Fibroblast of skin of back (primary cell): ENCODE data around the gene CHID1.

Experiments
- DNase-seq: peaks from one replicate; pipeline ENCODE4 v3.0.0-alpha.2; 2013

The CHID1 gene

GRCh38 chr11:908273-908672 is 2.3 kb downstream of the CHID1 start:
- no peak for DNase-seq

- DNase-seq: no peak
Measured at GRCh38 chr11:907668-908067, 2.9 kb downstream of the CHID1 start.

- no peak for DNase-seq
Measured at GRCh38 chr11:905952-906351, 4.7 kb downstream of the CHID1 start.

- no peak for DNase-seq
Measured at GRCh38 chr11:904380-904779, 6.2 kb downstream of the CHID1 start.

GRCh38 chr11:901452-902061 is 9.1 kb downstream of the CHID1 start:
- DNase-seq: no peak

GRCh38 chr11:900545-900944 is 10.1 kb downstream of the CHID1 start:
- no peak for DNase-seq

- no peak for DNase-seq
Measured at GRCh38 chr11:899724-900123, 10.9 kb downstream of the CHID1 start.

GRCh38 chr11:898540-899190 is 11.9 kb downstream of the CHID1 start:
- no peak for DNase-seq

- DNase-seq: peak; percentile 27
Measured at GRCh38 chr11:898143-898511, 12.5 kb downstream of the CHID1 start.

- no peak for DNase-seq
Measured at GRCh38 chr11:897253-898142, 13.1 kb downstream of the CHID1 start.

GRCh38 chr11:895331-896110 is 15.1 kb downstream of the CHID1 start:
- DNase-seq: no peak

GRCh38 chr11:894575-895201 is 15.9 kb downstream of the CHID1 start:
- DNase-seq: no peak

- no peak for DNase-seq
Measured at GRCh38 chr11:893008-893654, 17.5 kb downstream of the CHID1 start.

GRCh38 chr11:890794-891540 is 19.6 kb downstream of the CHID1 start:
- DNase-seq: no peak

- no peak for DNase-seq
Measured at GRCh38 chr11:889687-890475, 20.7 kb downstream of the CHID1 start.

GRCh38 chr11:889257-889656 is 21.4 kb downstream of the CHID1 start:
- DNase-seq: no peak

GRCh38 chr11:888310-889212 is 22.0 kb downstream of the CHID1 start:
- no peak for DNase-seq

GRCh38 chr11:887589-887988 is 23.0 kb downstream of the CHID1 start:
- no peak for DNase-seq

- DNase-seq: no peak
Measured at GRCh38 chr11:886568-886967, 24.0 kb downstream of the CHID1 start.
